ENCODE measurements around the gene SAAL1. TPM values are rescaled to one million over a fixed set of nuclear protein-coding genes. Genes with fewer than 3 reads are reported as not detected.

The SAAL1 gene
- total RNA-seq, 1 experiment from 2014 or later, result 34.3 TPM

DNA sequence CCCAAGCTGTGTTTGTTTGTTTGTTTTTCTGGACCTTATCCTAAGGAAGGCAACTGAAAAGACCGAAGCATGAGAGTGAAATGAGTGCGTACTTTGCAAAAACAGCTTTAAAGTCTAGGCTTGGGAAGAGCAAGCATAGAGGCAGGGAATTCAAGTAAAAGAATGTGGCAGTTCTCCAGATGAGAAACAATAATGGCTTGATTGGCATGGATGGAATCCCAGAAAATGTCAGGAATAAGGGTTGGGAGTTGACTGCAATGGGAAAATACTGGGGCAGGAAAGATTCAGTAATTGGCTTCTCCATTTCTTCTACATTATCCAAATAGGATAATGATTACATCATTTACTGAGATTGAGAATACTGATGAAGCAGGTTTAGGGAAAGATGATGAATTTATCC is 17.5 kb downstream of the SAAL1 start:
- CTCF ChIA-PET, result interaction anchor here (1.3 to 3.6 kb wide), 2 partner anchors 17 to 27 kb away, joined by 6 to 14 read pairs; partner anchors contain the start of gene SAAL1

DNA sequence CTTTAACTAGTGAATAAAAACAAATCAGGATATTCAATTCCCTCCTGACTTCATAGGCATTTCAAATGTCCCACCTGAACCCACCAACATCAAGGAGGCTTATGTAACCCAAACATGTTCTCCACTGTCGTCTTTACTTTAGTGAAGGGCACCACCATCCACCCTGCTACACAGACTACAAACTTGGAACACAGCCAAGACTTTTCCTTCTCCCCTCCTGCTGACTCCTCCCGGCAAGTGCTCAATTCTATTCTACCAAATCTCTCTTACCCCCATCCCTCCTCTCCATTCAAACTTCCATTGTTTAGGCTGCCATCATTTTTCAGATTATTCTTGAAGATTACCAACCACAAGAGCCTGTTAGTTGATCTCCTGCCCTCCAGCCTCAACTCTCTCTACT is 24.3 kb downstream of the SAAL1 start:
- H3K4me1 Mint-ChIP-seq (ENCODE audit: insufficient read depth, unreplicated experiment), result no peaks in the 10 kb centered on the region
- TF ChIP-seq CTCF (IDR thresholded peaks at IDR 0.05; ENCODE audit: unreplicated experiment), result no peak
- BruUV-seq (replicated peaks), result no TSS peak
- peaks cover 70% of the 10 kb centered on the region for H3K36me3 Mint-ChIP-seq (ENCODE audit: insufficient read depth, unreplicated experiment)
- no peaks in the 10 kb centered on the region for H3K27me3 Mint-ChIP-seq (ENCODE audit: insufficient read depth, unreplicated experiment)
- DNase-seq (ENCODE audit: unreplicated experiment), result no peak
- H3K9me3 Mint-ChIP-seq (ENCODE audit: unreplicated experiment), result no peaks in the 10 kb centered on the region
- no peak overlapping the region for H3K4me3 Mint-ChIP-seq (ENCODE audit: unreplicated experiment)
- POLR2A ChIA-PET, result no interaction called here
- intact Hi-C loops (cut with micrococcal nuclease), result no loop called here
- H3K27ac Mint-ChIP-seq (ENCODE audit: low read depth, unreplicated experiment), result no peak overlapping the region
- CTCF ChIA-PET, result interaction anchor here (1.1 to 1.4 kb wide), 2 partner anchors 33 to 89 kb away, joined by 3 read pairs; no protein-coding TSS in a partner anchor

More for the DNA sequence above, 17.5 kb downstream of the SAAL1 start:
- Mint-ChIP-seq H3K9me3 (ENCODE audit: unreplicated experiment) (no peaks in the 10 kb centered on the region), H3K27ac (ENCODE audit: low read depth, unreplicated experiment) (peak overlapping the region; percentile 46), H3K36me3 (ENCODE audit: insufficient read depth, unreplicated experiment) (peaks cover 85% of the 10 kb centered on the region), H3K4me3 (ENCODE audit: unreplicated experiment) (no peak overlapping the region), H3K27me3 (ENCODE audit: insufficient read depth, unreplicated experiment) (no peaks in the 10 kb centered on the region), H3K4me1 (ENCODE audit: insufficient read depth, unreplicated experiment) (no peaks in the 10 kb centered on the region)
- no TSS peak for BruUV-seq (replicated peaks)
- DNase-seq (ENCODE audit: unreplicated experiment), result no peak
- intact Hi-C loops (cut with micrococcal nuclease), result no loop called here
- POLR2A ChIA-PET, result no interaction called here
- no peak for TF ChIP-seq CTCF (IDR thresholded peaks at IDR 0.05; ENCODE audit: unreplicated experiment)

GRCh38 chr11:18080451-18080850 is 25.4 kb downstream of the SAAL1 start:
- peaks cover 64% of the 10 kb centered on the region for H3K36me3 Mint-ChIP-seq (ENCODE audit: insufficient read depth, unreplicated experiment)
- TF ChIP-seq CTCF (IDR thresholded peaks at IDR 0.05; ENCODE audit: unreplicated experiment), result no peak
- BruUV-seq (replicated peaks), result no TSS peak
- intact Hi-C loops (cut with micrococcal nuclease), result no loop called here
- H3K4me3 Mint-ChIP-seq (ENCODE audit: unreplicated experiment), result no peak overlapping the region
- ChIA-PET POLR2A (interaction anchor here (0.8 to 1.3 kb wide), 3 partner anchors 9 to 71 kb away, joined by 3 to 5 read pairs (median 5); no protein-coding TSS in a partner anchor), CTCF (interaction anchor here (0.6 to 1.4 kb wide), 5 partner anchors 9 to 696 kb away, joined by 3 to 4 read pairs (median 3); no protein-coding TSS in a partner anchor)
- H3K4me1 Mint-ChIP-seq (ENCODE audit: insufficient read depth, unreplicated experiment), result no peaks in the 10 kb centered on the region
- no peaks in the 10 kb centered on the region for H3K27me3 Mint-ChIP-seq (ENCODE audit: insufficient read depth, unreplicated experiment)
- no peak for DNase-seq (ENCODE audit: unreplicated experiment)
- no peaks in the 10 kb centered on the region for H3K9me3 Mint-ChIP-seq (ENCODE audit: unreplicated experiment)
- H3K27ac Mint-ChIP-seq (ENCODE audit: low read depth, unreplicated experiment), result no peak overlapping the region

DNA sequence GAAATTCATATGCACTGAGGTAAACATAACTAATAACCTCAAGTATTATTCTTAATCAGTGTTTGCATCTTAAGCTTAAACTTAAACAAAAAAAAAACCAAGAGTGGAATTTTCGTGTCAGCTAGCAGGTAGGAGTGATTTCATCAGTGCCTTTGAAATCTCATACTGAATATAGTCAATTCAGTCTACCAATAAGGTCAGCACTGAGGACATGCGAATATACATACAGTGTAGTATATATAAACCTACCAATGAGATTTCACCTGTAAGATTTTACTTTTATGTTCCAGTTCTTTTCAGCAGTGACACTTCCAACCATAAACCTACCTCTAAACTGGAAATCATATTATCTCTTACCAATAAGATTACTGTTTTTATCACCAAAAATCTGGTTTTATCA is 27.0 kb downstream of the SAAL1 start:
- Mint-ChIP-seq H3K9me3 (ENCODE audit: unreplicated experiment) (no peaks in the 10 kb centered on the region), H3K27me3 (ENCODE audit: insufficient read depth, unreplicated experiment) (no peaks in the 10 kb centered on the region), H3K36me3 (ENCODE audit: insufficient read depth, unreplicated experiment) (peaks cover 57% of the 10 kb centered on the region), H3K4me3 (ENCODE audit: unreplicated experiment) (no peak overlapping the region), H3K27ac (ENCODE audit: low read depth, unreplicated experiment) (no peak overlapping the region), H3K4me1 (ENCODE audit: insufficient read depth, unreplicated experiment) (no peaks in the 10 kb centered on the region)
- no peak for TF ChIP-seq CTCF (IDR thresholded peaks at IDR 0.05; ENCODE audit: unreplicated experiment)
- ChIA-PET CTCF (no interaction called here), POLR2A (no interaction called here)
- no peak for DNase-seq (ENCODE audit: unreplicated experiment)
- no TSS peak for BruUV-seq (replicated peaks)
- intact Hi-C loops (cut with micrococcal nuclease), result no loop called here

Data from MCF 10A (cell line).